H7 (cell line): Measurements from ENCODE around the gene LSG1. TPM values are rescaled to one million over a fixed set of nuclear protein-coding genes. Genes with fewer than 3 reads are reported as not detected.
"Not testable (repeated sequence)": the region's sequence is repeated elsewhere in the genome, so short reads cannot be mapped to it uniquely, and the experiment has no call there.

ENCODE experiments used
- DNase-seq: peaks from one replicate; pipeline ENCODE4 v3.0.0; 2012
- H3K27me3 ChIP-seq: 2 replicates; pipeline ENCODE4 v1.6.0; 2011; ENCODE audit warnings: mild to moderate bottlenecking, low read length; ENCODE audit not compliant: control insufficient read depth, insufficient read depth
- H3K36me3 ChIP-seq: replicated peaks from 2 replicates; pipeline ENCODE4 v1.5.1; 2011; ENCODE audit warnings: low read length; ENCODE audit not compliant: control insufficient read depth, insufficient read depth
- H3K4me3 ChIP-seq: 2 replicates; pipeline ENCODE4 v1.5.1; 2011; ENCODE audit warnings: low read depth, mild to moderate bottlenecking, control low read depth, low read length, moderate library complexity; ENCODE audit not compliant: insufficient read depth
- total RNA-seq: library from RNA; depleted of rRNA; stranded (reverse); fragments of >200 nt; shearing (Covaris generic); gene quantifications from 2 replicates; pipeline ENCODE4 v1.2.3, GENCODE V29; 2014; rRNA removed

LSG1 gene
- total RNA-seq, 1 experiment from 2014 or later: 47.1 TPM

DNA sequence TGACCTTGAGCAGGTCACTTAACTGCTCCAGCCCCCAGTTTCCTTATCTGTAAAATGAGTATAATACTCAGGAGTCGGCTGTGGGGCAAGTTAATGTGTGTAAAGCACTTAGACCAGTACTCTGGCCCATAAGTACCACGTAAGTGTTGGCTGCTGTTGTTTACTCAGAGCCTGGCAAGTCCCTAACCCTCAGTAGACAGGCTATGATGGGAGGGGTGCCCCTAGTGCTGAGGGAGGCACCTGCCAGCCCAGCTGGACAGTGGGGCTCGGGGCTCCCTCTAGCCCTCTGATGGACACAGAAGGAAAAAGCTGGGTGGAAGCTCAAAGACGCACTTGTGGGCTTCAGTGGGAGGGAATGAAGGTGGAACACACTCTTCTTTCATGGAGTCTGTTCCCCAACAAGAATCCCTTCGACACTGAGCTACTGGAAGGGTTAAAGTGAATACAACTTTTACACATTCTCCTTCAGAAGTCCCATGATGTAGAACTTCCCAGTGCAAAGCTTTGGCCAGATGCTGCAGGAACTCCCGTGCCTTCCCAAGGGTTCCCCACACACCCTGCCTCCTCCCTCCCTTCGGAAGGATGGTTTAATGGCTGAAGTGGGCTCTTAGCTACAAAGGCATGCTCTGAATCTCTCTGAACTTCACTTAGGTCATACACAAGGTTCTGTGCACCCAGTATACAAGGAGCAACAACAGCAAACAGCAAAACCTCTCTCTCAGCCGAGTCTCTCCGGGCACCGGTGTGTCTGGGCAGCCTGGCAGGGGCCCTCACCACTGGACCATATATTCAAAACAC is 64.2 kb downstream of the LSG1 start:
- Histone ChIP-seq H3K4me3 (no peak overlapping the region), H3K36me3 (no peaks in the 10 kb centered on the region), H3K27me3 (no peaks in the 10 kb centered on the region)
- DNase-seq: peak; percentile 41

DNA sequence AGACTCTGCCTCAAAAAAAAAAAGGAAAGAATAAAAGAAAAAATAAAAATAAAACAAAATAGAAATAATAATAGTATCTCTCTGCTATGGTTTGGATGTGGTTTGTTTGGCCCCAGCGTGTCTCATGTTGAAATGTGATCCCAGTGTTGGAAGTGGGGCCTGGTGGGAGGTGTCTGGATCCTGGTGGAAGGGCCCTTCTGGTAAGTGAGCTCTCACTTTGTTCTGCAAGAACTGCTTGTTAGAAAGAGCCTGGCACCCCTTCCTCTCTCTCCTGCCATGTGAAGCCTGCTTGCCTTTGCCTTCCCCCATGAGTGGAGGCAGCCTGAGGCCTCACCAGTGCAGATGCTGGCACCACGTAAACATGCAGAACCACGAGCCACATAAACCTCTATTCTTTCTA is 65.0 kb downstream of the LSG1 start:
- Histone ChIP-seq H3K27me3 (no peaks in the 10 kb centered on the region), H3K36me3 (no peaks in the 10 kb centered on the region), H3K4me3 (no peak overlapping the region)
- no peak for DNase-seq

DNA sequence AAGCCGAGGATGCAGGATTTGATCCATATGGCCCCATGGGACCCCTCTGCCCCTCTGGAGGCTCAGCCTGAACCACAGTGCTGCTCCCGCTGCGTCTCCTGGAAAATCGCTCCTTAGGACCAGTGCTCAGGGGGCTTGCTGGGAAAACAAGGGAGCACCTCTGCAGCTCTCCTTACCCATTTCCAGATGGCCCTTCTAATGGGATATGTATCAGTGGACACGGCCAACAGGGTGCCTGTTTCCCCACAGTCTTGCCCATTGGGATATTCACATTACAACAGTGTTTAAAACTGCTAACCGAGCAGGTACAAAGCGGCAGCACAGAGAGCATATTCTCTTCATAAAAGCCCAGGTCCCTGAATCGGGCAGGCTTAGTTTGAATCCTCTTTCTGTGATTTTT is 65.8 kb downstream of the LSG1 start:
- Histone ChIP-seq H3K36me3 (no peaks in the 10 kb centered on the region), H3K4me3 (no peak overlapping the region), H3K27me3 (no peaks in the 10 kb centered on the region)

DNA sequence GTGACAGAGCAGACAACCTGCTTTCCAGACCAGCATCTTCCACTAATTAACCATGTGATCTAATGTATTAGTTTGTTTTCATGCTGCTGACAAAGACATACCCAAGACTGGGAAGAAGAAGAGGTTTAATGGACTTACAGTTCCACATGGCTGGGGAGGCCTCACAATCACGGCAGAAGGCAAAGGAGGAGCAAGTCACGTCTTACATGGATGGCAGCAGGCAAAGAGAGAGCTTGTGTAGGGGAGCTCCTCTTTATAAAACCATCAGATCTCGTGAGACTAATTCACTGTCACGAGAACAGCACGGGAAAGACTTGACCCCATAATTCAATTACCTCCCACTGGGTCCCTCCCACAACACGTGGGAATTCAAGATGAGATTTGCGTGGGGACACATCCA is 66.7 kb downstream of the LSG1 start:
- DNase-seq, H3K36me3 ChIP-seq, H3K27me3 ChIP-seq, H3K4me3 ChIP-seq: not testable (repeated sequence)

More for the DNA sequence above, 65.8 kb downstream of the LSG1 start:
- DNase-seq: no peak

DNA sequence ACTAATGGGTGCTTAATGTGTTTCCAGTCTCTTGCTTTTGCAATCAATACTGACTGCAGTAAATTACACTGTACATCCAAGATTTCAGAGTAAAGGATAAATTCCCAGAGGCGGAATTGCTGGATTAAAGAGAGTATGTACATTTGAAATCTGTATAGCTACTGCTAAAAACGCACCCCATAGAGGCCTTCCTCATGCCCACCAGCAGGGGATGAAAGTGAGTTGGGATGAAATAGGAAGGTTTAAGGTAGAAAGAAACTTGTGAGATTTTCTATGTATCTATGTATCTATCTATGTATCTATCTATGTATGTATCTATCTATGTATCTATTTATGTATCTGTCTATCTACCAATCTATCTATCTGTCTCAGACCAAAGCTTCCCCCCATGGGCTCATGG is 67.2 kb downstream of the LSG1 start:
- H3K27me3 ChIP-seq: no peaks in the 10 kb centered on the region

DNA sequence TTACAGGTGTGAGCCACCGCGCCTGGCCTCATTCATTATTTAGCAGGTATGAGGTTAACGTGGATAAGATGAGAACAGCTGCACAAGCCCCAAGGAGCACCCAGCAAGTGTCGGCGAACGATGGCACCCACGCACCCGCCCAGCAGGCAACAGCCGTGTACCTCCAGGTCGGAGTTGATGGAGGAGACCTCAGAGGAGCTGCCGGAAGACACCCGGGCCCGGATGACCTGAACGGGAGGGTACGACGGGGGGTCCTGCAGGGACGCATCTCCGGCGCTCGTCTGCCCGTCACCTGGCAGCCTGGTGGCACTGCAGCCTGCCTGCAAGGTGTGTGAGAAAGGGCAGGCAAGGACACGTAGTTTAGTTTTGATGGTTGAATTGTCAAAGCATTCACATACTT is 67.9 kb downstream of the LSG1 start:
- H3K27me3 ChIP-seq: no peaks in the 10 kb centered on the region
- H3K36me3 ChIP-seq: no peaks in the 10 kb centered on the region
- no peak for DNase-seq
- H3K4me3 ChIP-seq: no peak overlapping the region

More for the DNA sequence above, 67.2 kb downstream of the LSG1 start:
- H3K36me3 ChIP-seq: no peaks in the 10 kb centered on the region
- H3K4me3 ChIP-seq: no peak overlapping the region
- DNase-seq: peak; percentile 51

DNA sequence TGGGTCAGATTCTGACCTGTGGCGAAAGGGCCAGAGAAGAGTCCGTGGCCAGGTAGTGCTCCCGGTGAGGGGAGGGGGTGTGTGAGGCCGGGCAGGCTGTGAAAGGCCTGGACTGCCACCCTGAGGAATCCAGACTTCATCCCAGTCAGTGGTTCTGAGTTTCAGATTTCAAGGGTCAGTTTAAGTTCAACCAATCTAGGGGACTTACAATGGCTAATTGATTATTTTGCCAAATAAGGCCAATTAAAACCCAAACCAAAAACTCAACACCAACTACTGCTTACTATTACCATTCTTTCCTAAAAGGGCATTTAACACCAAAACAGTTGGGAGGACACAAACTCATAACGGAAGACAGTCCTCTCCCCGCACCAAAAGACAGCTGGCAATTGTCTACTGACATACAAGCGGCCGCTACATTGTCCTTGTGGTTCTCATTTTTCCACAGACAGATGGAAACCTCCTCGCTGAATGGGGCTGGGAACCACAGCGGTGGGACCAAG is 69.3 kb downstream of the LSG1 start:
- Histone ChIP-seq H3K4me3 (no peak overlapping the region), H3K27me3 (no peaks in the 10 kb centered on the region), H3K36me3 (no peaks in the 10 kb centered on the region)
- DNase-seq: no peak

DNA sequence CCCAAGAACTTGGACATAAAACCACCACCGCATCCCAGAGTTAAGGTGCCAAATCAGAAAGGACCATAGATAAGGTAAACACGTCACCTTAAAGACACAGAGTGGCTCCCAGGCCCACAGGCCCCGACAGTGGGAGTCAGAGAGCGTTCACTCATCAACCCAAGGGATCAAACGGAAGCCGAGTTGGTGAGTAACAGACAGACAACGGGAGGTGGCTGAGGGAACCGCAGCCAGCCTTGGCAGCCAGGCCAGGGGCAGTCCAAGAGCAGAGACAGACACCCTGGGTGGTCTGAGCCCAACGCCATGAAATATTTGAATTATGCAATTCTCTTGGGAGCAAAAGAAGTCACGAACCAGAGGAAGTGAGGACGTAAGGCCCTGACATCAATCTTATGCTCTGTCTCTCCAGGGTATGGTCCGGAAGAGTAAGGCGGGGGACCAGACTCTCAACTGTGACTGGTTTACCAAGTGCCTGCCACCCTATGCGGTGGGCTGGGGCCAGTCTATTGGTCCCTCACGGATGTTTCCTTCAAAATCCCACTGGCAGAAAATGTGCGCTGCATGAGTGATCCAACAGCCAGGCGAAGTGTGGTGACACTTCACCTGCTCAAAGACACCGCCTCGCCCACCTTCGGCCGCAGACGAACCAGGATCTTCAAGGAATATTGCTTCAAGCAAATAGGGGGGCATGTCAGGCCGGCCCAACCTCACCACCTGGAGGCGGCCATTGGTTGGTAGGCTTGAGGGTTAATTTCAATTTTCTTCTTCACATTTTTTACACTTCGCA is 73.0 kb downstream of the LSG1 start:
- no peak overlapping the region for H3K4me3 ChIP-seq
- H3K36me3 ChIP-seq: no peaks in the 10 kb centered on the region
- H3K27me3 ChIP-seq: no peaks in the 10 kb centered on the region
- no peak for DNase-seq

DNA sequence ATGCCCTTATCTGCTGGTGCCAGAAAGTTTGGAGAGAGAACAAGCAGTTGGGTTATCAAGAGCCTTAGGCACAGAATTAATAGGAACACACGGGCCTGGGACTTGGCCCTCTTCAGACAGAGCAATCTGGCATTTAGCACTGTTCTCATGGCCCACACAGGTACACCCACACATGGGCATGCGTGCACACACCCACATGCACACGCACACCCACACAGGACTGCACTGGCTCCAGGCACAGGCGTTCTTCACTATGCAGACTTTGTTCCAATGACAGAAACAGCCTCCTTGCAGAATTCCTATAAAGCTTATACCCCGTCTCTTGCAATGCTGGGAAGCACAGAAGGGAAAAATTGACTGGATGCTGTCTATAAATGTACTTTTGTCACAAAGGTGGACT is 75.1 kb downstream of the LSG1 start:
- H3K4me3 ChIP-seq: no peak overlapping the region
- DNase-seq: no peak
- H3K36me3 ChIP-seq: no peaks in the 10 kb centered on the region
- no peaks in the 10 kb centered on the region for H3K27me3 ChIP-seq

DNA sequence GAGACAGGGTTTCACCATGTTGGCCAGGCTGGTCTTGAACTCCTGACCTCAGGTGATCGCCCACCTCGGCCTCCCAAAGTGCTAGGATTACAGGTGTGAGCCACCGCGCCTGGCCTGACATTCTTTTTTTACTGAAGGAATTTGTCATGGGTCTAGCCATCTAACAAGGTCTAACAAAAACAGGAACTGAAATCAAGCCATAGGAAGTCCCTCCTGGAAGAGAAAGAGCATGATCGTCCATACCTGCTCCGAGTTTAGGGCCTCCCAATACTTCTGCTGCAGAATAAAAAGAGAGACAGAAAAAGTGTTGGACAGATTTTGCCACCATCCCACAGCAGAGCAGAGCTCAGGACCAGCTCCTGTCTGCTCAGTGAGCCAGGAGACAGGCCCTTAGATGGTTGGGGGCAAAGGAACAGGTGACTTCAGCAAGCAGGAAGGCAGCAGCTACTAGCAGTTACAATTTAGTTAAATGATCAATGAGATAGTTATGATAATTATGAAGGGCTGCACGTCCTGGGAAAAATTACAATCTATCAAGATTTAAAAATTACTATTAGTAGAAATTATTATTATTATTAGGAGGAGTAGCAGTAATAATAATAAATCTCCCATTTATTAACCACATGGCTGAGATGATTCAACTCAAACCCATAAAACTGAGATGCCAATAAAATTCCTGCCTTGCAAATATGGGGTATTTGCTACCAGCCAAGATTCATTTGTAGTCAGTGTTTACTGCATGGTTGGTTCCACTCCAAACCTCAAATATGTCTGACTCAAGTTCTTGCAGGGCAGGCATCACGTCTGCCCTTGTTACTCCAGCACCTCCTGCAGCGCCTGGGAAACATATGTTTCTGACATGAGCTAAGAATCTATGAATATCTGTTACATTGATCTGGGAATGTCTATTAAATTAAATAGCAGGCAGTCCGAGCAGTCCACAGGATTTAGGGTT is 78.9 kb downstream of the LSG1 start:
- Histone ChIP-seq H3K27me3 (no peaks in the 10 kb centered on the region), H3K4me3 (no peak overlapping the region), H3K36me3 (no peaks in the 10 kb centered on the region)
- DNase-seq: no peak

Other genes with a start within 250 kb of the LSG1 start
- gene ATP13A3, start 185.2 kb downstream of the LSG1 start, total RNA-seq: 46.5 and 71.8 TPM in 2 replicates
- gene TMEM44, start 38.8 kb downstream of the LSG1 start, total RNA-seq: 5.4 and 9.8 TPM in 2 replicates
- gene FAM43A, start 13.7 kb upstream of the LSG1 start, total RNA-seq: 5.0 and 5.5 TPM in 2 replicates